WI38 (cell line): ENCODE data around the gene ARSD.
"Not testable (repeated sequence)": the region's sequence is repeated elsewhere in the genome, so short reads cannot be mapped to it uniquely, and the experiment has no call there.

Source experiments
- H3K4me3 ChIP-seq: 2 replicates; pipeline ENCODE4 v1.5.1; 2011; ENCODE audit warnings: low read depth, mild to moderate bottlenecking, control low read depth, low read length
- CTCF ChIP-seq: IDR thresholded peaks from 2 replicates; pipeline ENCODE4 v1.5.1; 2012; ENCODE audit warnings: low read depth, mild to moderate bottlenecking, control low read depth, low read length

ARSD gene

GRCh38 chrX:2897311-2897689 is 31.8 kb downstream of the ARSD start:
- no peak overlapping the region for H3K4me3 ChIP-seq
- TF ChIP-seq CTCF, result no peak

- H3K4me3 ChIP-seq, result no peak overlapping the region
- no peak for TF ChIP-seq CTCF
These were observed 34.2 kb downstream of the ARSD start for GRCh38 chrX:2894885-2895292.

GRCh38 chrX:2892816-2893215 is 36.3 kb downstream of the ARSD start:
- no peak for TF ChIP-seq CTCF
- H3K4me3 ChIP-seq, result no peak overlapping the region

GRCh38 chrX:2890536-2891460 is 38.3 kb downstream of the ARSD start:
- not testable (repeated sequence) for H3K4me3 ChIP-seq

- peak; percentile 17; the same call in 1 of the 2 replicates for TF ChIP-seq CTCF
- peak overlapping the region; percentile 52 for H3K4me3 ChIP-seq
These were observed 39.2 kb downstream of the ARSD start for GRCh38 chrX:2889706-2890490.

GRCh38 chrX:2889045-2889605 is 40.0 kb downstream of the ARSD start:
- no peak for TF ChIP-seq CTCF
- H3K4me3 ChIP-seq, result peak overlapping the region; percentile 52

GRCh38 chrX:2888309-2888708 is 40.8 kb downstream of the ARSD start:
- TF ChIP-seq CTCF, result no peak
- no peak overlapping the region for H3K4me3 ChIP-seq
